Mammary microvascular endothelial cell (primary cell): ENCODE results near the gene ZMIZ1. TPM values are rescaled to one million over a fixed set of nuclear protein-coding genes. Genes with fewer than 3 reads are reported as not detected.

ENCODE experiments used
- total RNA-seq: library from RNA; depleted of rRNA; stranded (reverse); fragments of >200 nt; gene quantifications from 2 replicates; pipeline ENCODE4 v1.2.3, GENCODE V29; 2015

The ZMIZ1 gene, protein sequence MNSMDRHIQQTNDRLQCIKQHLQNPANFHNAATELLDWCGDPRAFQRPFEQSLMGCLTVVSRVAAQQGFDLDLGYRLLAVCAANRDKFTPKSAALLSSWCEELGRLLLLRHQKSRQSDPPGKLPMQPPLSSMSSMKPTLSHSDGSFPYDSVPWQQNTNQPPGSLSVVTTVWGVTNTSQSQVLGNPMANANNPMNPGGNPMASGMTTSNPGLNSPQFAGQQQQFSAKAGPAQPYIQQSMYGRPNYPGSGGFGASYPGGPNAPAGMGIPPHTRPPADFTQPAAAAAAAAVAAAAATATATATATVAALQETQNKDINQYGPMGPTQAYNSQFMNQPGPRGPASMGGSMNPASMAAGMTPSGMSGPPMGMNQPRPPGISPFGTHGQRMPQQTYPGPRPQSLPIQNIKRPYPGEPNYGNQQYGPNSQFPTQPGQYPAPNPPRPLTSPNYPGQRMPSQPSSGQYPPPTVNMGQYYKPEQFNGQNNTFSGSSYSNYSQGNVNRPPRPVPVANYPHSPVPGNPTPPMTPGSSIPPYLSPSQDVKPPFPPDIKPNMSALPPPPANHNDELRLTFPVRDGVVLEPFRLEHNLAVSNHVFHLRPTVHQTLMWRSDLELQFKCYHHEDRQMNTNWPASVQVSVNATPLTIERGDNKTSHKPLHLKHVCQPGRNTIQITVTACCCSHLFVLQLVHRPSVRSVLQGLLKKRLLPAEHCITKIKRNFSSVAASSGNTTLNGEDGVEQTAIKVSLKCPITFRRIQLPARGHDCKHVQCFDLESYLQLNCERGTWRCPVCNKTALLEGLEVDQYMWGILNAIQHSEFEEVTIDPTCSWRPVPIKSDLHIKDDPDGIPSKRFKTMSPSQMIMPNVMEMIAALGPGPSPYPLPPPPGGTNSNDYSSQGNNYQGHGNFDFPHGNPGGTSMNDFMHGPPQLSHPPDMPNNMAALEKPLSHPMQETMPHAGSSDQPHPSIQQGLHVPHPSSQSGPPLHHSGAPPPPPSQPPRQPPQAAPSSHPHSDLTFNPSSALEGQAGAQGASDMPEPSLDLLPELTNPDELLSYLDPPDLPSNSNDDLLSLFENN
- total RNA-seq: 18.1 and 34.2 TPM in 2 replicates

DNA sequence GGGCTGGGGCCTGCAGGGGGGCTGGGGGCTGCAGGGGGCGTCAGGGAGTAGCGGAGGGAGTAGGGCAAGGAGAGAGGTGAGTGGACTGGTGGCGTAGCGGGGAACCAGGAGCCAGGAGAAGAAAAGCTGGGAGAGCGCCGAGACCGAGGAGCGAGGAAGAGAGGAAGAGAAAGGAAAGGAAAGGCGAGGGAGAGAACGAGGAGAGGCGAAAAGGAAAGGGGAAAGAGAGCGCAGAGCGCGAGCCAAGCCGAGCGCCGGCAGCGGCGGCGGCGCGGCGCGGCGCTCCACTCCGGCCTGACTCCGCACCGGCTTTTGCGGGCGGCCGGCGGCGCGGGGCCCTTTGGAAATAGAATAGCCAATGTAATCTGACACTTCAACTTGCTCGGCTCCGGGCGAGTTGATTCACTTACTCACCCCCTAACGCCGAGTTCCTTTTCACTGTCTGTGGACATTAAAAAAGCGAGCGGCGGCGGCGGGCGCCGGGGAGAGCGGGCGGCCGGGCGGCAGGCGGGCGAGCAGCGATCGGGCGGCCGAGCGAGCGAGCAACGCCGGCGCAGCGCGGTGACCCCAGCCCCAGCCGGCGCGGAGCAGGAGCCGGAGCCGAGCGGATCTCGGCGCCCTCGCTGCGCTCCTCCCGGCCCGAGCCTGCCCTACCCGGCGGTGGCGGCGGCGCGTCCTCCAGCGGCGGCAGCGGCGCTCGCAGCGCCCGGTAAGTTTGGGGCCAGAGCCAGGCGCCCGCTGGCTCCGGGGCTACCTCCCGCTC is at the start of gene ZMIZ1:
Gene ZMIZ1 (plus strand): TSS at position 405 of the 763 bp plus-strand sequence. CDS start 132,667 bp downstream, outside the sequence.

DNA sequence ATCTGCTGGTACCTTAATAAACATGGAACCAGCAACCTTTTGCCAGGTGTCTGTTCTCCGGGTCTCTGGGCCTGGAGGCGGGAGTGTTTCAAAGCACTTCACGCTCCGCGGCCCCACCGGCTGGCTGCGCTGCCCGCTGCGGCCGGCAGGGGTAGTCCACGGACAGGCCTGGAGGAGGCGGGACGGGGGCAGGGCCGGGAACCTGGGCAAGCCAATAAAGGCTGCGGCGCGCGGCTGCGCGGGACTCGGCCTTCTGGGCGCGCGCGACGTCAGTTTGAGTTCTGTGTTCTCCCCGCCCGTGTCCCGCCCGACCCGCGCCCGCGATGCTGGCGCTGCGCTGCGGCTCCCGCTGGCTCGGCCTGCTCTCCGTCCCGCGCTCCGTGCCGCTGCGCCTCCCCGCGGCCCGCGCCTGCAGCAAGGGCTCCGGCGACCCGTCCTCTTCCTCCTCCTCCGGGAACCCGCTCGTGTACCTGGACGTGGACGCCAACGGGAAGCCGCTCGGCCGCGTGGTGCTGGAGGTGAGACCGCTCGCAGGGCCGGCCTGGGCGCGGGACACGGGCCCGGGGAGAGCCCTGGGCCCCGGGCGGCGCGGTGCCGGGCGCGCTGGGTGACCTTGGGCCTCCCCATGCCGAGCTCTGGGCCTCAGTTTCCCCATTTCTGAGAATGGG is 278.6 kb downstream of the ZMIZ1 start, which contains the start of gene PPIF:
Gene PPIF (plus strand): TSS at position 244 of the 668 bp plus-strand sequence. CDS start 80 bp downstream, at position 324.

